ENCODE measurements around the gene SLC44A5.
"Not testable (repeated sequence)": the region's sequence is repeated elsewhere in the genome, so short reads cannot be mapped to it uniquely, and the experiment has no call there.

SLC44A5 gene

DNA sequence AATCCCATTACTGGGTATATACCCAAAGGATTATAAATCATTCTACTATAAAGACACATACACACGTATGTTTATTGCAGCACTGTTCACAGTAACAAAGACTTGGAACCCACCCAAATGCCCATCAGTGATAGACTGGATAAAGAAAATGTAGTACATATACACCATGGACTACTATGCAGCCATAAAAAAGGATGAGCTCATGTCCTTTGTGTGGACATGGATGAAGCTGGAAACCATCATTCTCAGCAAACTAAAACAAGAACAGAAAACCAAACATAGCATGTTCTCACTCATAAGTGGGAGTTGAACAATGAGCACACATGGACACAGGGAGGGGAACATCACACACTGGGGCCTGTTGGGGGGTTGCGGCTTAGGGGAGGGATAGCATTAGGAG, 347.3 kb downstream of the SLC44A5 start:
- ATAC-seq: not testable (repeated sequence)

- not testable (repeated sequence) for ATAC-seq
Observed at GRCh38 chr1:75261946-75262345, 349.0 kb downstream of the SLC44A5 start.

DNA sequence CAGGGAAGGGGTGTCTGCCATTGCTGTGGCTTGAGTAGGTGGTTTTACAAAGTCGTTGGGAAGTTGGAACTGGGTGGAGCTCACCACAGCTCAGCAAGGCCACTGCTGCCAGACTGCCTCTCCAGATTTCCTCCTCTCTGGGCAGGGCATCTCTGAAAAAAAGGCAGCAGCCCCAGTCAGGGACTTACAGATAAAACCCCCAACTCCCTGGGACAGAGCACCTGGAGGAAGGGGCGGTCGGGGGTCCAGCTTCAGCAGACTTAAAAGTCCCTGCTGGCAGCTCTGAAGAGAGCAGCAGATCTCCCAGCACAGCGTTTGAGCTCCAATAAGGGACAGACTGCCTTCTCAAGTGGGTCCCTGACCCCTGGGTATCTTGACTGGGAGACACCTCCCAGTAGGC, 352.6 kb downstream of the SLC44A5 start:
- no peak for ATAC-seq

DNA sequence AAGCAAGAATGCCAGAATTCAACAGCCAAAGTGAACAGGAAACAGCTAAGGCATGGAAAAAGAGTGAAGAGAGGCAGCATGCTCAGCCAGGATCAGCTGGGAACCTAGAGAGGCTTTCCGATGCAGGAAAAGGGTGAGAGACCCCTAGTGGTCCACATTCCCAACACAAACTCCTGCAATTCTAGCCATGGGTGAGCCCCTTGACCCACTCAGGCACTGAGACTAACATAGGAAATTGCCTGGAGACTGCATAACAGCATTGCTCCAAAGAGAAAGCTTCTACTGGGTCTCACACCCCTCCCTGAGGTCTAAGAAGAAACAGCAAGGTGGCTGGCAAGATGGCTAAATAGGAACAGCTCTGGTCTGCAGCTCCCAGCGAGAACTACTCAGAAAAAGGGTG, 353.5 kb downstream of the SLC44A5 start:
- no peak for ATAC-seq

DNA sequence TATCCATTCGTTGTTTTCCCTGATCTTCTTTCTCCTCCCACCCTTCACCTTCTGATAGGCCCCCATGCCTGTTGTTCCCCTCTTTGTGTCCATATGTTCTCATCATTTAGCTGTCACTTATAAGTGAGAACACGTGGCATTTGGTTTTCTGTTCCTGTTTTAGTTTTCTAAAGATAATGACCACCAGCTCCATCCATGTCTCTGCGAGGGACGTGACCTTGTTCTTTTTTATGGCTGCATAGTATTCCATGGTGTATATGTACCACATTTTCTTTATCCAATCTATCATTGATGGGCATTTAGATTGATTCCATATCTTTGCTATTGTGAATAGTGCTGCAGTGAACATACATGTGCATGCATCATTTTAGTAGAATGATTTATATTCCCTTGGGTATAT, 360.8 kb downstream of the SLC44A5 start:
- not testable (repeated sequence) for ATAC-seq

DNA sequence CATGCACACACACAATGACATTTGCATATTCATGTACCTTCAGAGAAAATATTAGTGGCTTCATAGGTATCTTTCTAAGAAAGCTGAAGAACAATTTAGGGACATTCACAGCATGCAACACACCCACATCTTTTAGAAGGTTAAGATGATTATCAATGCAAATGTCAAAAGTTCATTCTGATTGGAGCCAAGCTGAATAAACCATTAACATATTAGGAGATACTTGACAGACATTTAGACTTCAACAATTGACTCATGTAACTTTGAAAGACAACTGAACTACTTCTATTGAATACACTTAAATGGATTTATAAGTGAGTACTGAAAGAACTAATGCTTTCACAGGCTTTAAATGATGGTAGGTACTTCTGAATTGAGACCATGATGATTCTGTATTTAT, 365.7 kb downstream of the SLC44A5 start:
- no peak for ATAC-seq

DNA sequence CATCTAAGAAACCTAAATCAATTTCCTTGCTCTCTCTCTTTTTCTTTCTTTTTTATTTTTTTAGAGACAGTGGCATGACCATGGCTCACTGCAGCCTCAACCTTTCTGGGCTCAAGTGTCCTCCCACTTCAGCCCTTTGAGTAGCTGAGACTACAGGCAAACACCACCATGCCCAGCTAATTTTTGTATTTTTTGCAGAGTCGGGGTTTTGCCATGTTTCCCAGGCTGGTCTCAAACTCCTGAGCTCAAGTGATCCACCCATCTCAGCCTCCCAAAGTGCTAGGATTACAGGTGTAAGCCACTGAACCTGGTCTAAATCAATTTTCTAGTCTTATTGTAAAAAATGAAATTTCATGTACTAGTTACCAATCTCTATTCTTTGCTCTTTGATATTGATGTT, 367.8 kb downstream of the SLC44A5 start:
- ATAC-seq: no peak

GRCh38 chr1:75237316-75237715, 373.6 kb downstream of the SLC44A5 start:
- ATAC-seq: no peak

DNA sequence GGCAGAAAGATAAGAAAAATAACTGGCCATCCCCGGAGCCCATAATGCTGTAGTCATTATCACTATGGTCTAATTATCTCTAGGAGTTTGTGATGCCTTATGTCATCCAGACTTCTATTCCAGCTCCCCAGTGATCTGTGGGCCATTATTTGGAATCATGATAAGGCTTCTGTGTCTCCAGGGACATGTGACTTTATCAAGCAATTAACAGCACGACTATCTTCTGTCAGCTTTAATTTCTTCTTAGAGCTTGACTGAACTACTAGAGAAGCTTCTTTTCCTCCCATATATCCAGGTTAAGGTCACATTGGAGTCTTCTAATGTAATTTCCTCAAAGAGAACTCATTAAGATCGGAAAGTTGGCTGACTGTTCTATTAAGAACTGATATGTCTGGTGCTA, 376.4 kb downstream of the SLC44A5 start:
- ATAC-seq: no peak

DNA sequence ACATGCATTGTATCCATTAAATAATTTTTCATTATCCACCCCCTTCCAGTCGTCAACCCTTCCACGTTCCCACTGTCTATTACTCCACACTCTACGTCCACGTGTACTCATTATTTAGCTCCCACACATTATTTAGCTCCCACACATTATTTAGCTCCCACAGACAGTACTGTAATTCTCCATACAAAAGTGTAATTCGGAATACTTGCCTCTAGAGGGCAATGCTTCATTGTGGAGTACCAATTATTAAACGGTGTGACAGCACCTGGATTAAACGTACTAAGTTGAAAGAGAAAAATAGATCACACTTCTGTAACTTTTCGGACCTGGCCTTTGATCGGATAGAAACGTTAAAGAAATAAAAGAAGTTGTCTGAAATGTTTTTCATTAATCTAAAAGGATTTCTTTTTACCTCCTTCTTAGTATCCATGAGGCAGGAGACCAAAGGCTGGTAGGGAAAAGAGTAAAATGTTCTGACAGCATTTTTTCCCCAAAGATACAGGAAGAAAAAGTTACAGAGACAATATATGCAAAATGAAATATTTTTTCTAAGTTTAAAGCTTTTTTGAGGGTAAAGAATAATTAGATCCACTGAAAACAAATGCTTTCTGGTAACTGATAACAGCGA, 377.5 kb downstream of the SLC44A5 start:
- peak in 1 of 2 donors; percentile 38 for ATAC-seq

GRCh38 chr1:75220072-75220471, 390.8 kb downstream of the SLC44A5 start:
- ATAC-seq: no peak

DNA sequence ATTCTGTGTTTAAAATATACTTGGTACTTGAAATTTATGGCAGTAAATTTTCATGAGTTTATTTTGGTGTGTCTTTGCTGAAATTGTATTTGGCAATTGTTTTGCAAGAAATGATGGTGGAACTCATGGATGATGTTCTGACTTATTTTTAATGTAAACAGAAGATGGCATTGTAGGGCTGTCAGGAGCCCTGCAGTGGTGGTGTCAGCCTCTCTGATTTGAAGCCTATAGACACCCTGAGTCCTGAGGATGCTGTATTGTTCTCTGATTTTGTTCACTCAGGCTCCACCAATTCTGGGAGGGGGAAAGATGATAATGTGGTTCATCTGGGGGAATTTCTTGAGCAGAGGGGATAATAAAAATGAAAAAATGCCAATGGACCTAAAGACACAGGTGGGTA, 396.9 kb downstream of the SLC44A5 start:
- no peak for ATAC-seq

GRCh38 chr1:75211648-75212047, 399.3 kb downstream of the SLC44A5 start:
- no peak for ATAC-seq

GRCh38 chr1:75208862-75209261, 402.1 kb downstream of the SLC44A5 start:
- no peak for ATAC-seq

GRCh38 chr1:75203415-75204277, 407.3 kb downstream of the SLC44A5 start:
- no peak for ATAC-seq

DNA sequence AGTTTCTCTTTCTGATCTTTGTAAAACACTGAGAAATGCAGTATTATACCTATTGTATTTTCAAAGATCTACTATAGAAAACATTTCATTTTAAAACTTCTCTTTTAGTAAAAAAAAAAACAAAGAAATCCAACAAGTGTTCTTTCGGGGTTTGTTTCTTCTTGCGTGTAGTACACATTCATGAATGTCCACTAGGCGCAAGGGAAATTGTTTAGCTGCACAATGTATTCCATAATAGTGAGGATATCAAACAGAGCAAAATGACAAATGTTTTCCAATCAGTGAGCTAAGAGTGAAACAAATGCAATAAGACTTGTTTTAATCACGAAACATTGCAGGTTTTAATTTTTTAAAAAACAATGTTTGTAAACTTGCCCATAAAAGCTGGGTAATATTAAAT, 408.2 kb downstream of the SLC44A5 start:
- ATAC-seq: no peak

DNA sequence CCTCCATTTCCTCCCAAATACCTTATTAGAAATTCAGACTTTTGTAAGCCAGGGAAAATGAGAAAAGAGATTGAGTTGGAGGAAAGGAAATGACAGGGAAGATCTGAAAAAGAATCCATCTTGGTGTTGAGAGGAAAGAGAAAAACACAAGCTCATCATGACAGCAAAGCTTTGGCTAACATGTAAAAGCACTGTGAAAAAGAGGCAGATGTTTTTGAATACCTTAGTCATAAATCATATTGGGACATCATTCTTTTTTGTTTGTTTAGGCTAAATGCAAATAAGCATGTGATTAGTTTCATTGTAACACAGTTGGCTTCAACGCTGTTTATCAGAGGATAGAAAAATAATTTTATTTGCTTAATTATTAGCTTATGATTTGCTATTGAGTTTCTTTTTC, 412.2 kb downstream of the SLC44A5 start:
- no peak for ATAC-seq

DNA sequence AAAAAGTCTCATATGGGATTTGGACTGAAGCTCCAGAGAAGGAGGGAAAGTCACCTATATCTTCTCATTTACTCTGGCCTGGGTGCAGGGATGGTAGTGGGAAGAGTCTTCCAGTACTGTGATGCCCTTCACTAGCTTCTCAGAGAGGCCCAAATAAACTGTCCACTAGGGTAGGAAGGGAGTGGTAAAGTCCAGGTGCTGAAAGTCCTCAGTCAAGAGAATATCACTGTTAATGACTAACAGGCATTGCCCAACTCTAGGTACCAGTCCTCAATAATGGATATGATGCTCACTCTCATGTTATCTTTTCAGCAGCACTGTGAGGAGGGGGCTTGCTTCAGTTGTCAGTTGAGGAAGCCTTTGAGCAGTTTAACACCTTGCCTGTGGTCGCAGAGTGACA, 412.8 kb downstream of the SLC44A5 start:
- no peak for ATAC-seq

DNA sequence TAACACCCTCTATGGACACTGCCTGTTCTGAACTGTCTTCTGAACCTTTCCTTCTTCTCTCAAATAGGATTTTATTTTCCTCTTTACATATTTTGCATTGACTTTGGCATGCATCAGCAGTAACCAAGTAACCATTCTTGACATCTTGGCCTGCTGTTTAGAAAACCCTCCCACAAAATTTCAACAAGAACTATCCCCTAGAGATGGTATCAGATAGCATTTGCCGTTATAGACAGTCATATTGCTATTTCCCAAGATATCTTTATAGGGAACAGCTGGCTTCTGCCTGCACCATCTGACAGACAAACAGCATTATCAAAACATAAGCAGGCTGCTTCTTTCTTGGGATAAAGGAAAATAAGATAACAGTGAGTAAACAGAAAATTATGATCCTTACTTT, 422.0 kb downstream of the SLC44A5 start:
- ATAC-seq: no peak

GRCh38 chr1:75181214-75181955, 429.5 kb downstream of the SLC44A5 start:
- ATAC-seq: not testable (repeated sequence)

DNA sequence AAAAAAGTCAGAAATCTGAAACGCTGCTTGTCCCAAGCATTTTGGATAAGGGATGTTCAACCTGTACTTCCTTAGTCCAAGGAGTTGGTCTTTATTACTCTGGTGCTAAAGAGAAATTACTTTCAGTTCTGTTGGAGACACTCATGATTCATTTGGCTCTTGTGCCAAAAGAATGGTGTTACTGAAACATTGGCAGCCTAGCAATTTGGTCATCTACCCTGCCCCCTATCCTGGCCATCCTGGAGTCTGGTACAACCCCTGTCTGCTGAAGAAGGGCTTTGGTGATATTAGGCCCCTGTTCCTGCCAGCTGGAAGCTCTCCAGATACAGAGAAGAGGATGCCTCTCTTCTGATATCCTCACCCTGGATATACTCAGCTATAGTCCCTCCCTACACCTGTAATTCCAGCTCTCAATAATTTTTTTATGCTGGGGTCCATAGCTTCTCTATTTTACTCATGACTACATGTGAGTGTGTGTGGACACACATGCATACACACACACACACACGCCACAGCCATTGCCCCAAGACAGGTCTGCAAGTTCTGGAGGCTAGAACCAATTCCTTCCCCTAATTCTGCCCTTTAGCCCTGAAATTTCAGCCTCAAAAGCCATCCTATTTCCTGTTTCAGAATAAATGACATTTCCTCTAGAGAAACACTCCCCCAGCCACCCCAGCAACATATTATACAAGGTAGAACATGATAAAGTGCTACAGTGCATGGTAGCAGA, 436.7 kb downstream of the SLC44A5 start:
- no peak for ATAC-seq

DNA sequence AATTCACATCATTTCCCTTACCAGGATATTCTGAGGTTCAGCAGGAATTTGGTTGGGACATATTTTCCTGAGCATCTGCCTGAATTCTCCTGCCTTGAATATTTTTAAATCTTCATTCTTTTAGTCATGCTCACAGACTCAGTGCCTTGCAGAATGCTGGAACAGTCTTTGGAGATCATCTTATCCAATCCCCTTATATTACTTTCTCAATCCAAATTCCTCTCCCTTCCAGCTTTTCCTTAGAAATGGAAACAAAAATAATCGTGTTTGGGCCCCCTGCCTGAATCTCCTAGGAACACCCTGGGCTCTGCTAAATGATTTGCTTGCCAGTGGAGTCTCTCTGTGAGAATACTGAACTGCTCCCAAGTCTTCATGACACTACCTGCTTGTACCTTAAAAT, 438.4 kb downstream of the SLC44A5 start:
- ATAC-seq: no peak

DNA sequence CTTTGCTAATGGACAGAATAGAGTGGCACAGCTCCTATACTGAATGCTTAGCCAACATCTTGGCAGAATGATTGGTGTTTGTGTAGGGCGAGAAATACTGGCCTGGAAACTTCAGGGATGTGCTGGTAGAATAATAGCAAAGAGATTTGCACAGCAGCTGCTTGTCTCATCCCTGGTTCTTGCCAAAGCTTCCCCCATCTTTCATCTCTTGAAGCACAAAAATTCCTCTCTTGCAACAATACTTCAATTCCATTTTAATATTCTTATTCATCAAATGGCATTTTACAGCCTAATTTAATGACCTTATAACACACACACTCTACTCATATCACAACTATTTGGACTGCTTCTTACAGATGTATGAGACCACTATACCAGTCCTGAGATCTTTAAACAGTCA, 439.0 kb downstream of the SLC44A5 start:
- no peak for ATAC-seq
